Measurements from ENCODE around the gene STRBP. TPM values are rescaled to one million over a fixed set of nuclear protein-coding genes. Genes with fewer than 3 reads are reported as not detected.

Gene STRBP
- total and polyA plus RNA-seq, 2 of the 4 experiments (the other 2 are of a cell fraction), result 2.1 to 2.5 TPM

DNA sequence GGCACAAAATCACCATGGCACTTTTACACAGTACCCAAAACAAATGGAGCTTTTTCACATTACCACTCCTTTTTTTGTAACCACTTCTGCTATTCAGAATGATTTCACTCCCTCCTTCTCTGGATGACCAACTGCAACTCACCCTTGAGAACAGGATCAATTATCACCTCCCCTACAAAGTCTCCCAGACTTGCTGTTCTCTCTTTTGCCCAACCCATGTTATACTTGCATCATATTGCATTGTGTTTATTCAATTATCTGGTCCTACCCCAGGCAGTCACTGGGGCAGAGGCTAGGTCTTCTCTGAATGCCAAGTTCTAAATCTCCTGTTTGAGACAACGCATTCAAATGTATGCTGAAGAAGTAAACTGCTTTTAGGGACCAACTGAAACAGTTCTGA is 139.0 kb downstream of the STRBP start:
- in situ Hi-C loops (cut with MboI; ENCODE audit: low sequenced_read_pairs), result no loop called here
- H3K4me2 ChIP-seq (ENCODE audit: low read depth, low read length), result no peak overlapping the region
- no peak overlapping the region for H2AFZ ChIP-seq (replicated peaks; ENCODE audit: low read length, poor library complexity)
- H3K4ac ChIP-seq (ENCODE audit: low read depth, low read length), result no peak overlapping the region
- H3K14ac ChIP-seq (replicated peaks; ENCODE audit: low read depth, low read length), result no peak overlapping the region
- H4K91ac ChIP-seq (ENCODE audit: insufficient read depth, low read depth, low read length), result no peak overlapping the region
- H4K8ac ChIP-seq (ENCODE audit: low read depth in 2 of 2, low read length in 2 of 2), result no peak overlapping the region
- peaks cover 2% of the 10 kb centered on the region for H3K4me1 ChIP-seq (ENCODE audit: control insufficient read depth, insufficient read depth, low read length)
- no peak overlapping the region for H4K5ac ChIP-seq (ENCODE audit: low read depth, low read length)
- H2BK5ac ChIP-seq (ENCODE audit: low read depth, low read length, poor library complexity, severe bottlenecking), result no peak overlapping the region
- no peaks in the 10 kb centered on the region for H3K36me3 ChIP-seq (ENCODE audit: control insufficient read depth, insufficient read depth, low read length)
- ChIA-PET CTCF (no interaction called here), POLR2A (ENCODE audit: unreplicated experiment) (no interaction called here)
- no peak overlapping the region; the same call in 1 of the 2 replicates for H3K18ac ChIP-seq (ENCODE audit: low read depth, low read length)
- no peak overlapping the region for H2AK5ac ChIP-seq (ENCODE audit: low read depth, low read length)
- TF ChIP-seq, protein P1, sequence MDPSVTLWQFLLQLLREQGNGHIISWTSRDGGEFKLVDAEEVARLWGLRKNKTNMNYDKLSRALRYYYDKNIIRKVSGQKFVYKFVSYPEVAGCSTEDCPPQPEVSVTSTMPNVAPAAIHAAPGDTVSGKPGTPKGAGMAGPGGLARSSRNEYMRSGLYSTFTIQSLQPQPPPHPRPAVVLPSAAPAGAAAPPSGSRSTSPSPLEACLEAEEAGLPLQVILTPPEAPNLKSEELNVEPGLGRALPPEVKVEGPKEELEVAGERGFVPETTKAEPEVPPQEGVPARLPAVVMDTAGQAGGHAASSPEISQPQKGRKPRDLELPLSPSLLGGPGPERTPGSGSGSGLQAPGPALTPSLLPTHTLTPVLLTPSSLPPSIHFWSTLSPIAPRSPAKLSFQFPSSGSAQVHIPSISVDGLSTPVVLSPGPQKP (IDR thresholded peaks at IDR 0.05; ENCODE audit: borderline replicate concordance, low read depth, low read length), result no peak
- TF ChIP-seq POLR2A (IDR thresholded peaks at IDR 0.05; ENCODE audit: low read depth, low read length) (no peak), RFX5 (IDR thresholded peaks at IDR 0.05; ENCODE audit: low read depth, low read length) (no peak)
- no peak overlapping the region for H3K4me3 ChIP-seq (ENCODE audit: insufficient read depth, low read depth, low read length)
- H3K9ac ChIP-seq (ENCODE audit: low read depth, low read length), result no peak overlapping the region
- H2BK20ac ChIP-seq (ENCODE audit: low read depth, low read length), result peak overlapping the region; percentile 34; the same call in 1 of the 2 replicates
- H2BK120ac ChIP-seq (ENCODE audit: low read depth, low read length), result no peak overlapping the region
- DNase-seq (no peak), ATAC-seq (ENCODE audit: low read depth) (no peak; the same call in 1 of the 2 replicates)
- intact Hi-C loops (cut with micrococcal nuclease), result no loop called here
- H4K20me1 ChIP-seq (ENCODE audit: insufficient read depth, low read length), result no peaks in the 10 kb centered on the region
- H3K56ac ChIP-seq (ENCODE audit: extremely low read depth, insufficient read depth, low read length), result no peak overlapping the region
- no CpG with 5 or more reads among the region's 1 CpG for WGBS, 2 experiments (ENCODE audit: extremely low coverage in 2 of 2, insufficient read length in 1 of 2)
- no peak overlapping the region for H2BK15ac ChIP-seq (ENCODE audit: low read depth, low read length)
- H3K27ac ChIP-seq (ENCODE audit: insufficient read depth, low read length), result no peak overlapping the region
- dilution Hi-C loops (cut with HindIII; ENCODE audit: low sequenced_read_pairs, unreplicated experiment), result no loop called here
- H3K27me3 ChIP-seq (ENCODE audit: control insufficient read depth, insufficient read depth, low read length), result no peaks in the 10 kb centered on the region
- H3K9me3 ChIP-seq (ENCODE audit: control insufficient read depth, insufficient read depth, low read length), result no peaks in the 10 kb centered on the region
- no peak overlapping the region for H3K23ac ChIP-seq (ENCODE audit: low read depth, low read length)
- no TSS peak for BruUV-seq (replicated peaks)
- H3K9me1 ChIP-seq (ENCODE audit: insufficient read depth, low read length), result no peaks in the 10 kb centered on the region
- H2AK9ac ChIP-seq (replicated peaks; ENCODE audit: low read depth, low read length, poor library complexity), result no peak overlapping the region
- no peaks in the 10 kb centered on the region for H3K79me1 ChIP-seq (ENCODE audit: low read depth in 1 of 2, low read length in 2 of 2)

All from IMR-90 (cell line).